ENCODE results near the gene TMTC4.
"Not testable (repeated sequence)": the region's sequence is repeated elsewhere in the genome, so short reads cannot be mapped to it uniquely, and the experiment has no call there.

The TMTC4 gene

DNA sequence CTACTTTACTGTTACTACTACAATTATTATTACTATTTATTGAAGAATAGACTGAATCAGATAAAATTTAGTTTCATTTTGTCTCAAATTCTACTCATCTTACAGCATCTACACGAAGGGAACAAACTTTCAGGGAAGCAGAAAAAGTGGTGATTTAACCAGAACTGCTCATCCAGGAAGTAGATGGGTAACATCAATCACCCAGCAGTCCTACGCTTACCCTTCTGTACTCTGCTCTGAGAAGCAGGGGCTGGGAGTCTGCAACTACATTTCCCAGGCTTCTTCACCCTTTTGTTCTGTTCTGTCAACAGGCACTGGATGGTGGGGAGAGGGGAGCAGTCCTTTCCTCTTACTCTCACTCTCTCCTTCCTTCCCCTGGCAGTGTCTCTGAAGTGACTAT is 54.7 kb downstream of the TMTC4 start:
- DNase-seq: no peak

DNA sequence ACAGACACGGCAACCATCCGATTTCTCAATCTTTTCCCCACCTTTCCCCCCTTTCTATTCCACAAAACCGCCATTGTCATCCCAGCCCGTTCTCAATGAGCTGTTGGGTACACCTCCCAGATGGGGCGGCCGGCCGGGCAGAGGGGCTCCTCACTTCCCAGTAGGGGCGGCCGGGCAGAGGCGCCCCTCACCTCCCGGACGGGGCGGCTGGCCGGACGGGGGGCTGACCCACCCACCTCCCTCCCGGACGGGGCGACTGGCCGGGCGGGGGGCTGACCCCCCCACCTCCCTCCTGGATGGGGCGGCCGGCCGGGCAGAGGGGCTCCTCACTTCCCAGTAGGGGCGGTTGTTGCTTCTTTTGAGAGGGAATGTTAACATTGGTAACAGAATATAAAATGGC is 55.7 kb downstream of the TMTC4 start:
- DNase-seq: not testable (repeated sequence)

DNA sequence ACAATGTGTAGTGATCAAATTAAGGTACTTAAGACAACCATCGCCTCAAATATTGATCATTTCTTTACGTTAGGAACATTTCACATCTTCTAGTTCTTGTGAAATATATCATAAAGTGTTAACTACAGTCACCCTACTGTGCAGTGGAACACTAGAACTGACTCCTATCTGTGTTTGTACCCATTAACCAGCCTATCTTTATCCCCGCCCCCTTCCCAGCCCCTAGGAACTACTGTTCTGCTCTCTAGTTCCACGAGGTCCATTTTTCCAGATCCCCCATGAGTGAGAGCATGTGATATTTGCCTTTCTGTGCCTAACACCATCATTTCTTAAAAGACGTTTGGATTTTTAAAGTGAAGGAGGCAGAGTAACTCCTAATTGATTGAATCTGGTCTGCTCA is 61.6 kb downstream of the TMTC4 start:
- DNase-seq: no peak

DNA sequence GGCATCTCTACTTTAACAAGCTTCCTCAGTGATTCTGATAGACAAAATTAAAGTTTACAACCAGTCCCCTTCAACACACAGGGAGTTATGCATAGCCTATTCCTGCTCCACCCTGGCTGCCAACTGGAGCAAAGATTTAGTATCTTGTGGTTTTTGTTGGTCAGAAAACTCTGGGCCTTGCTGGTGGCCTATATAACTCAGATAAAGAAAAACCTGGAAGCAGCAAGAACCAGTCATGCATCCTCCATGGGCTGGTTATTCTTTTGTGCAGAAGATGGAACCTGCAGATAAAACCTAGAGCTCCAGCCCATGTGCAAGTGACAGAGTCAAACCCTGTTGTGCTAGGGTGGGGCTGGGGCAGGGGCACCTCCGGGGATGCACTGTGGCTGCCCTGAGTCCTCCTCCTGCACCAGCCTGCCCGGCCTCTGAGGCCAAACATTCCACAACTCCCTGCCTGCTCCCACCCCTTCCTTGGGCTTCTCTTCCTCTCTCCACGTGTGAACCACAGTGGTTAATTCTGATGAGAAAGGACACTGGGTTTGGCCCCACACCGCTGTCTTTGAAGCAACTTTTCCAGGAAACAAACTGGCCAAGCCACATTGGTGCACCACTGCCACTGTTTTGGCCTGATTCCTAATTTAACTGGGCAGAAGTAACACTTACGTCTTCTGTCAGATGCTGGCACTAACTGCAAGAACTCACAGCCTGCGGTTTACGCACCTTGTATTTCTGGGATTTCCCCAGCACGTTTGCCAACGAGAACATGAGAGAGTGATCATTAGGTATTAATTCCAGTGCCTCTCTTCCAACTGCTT is 62.7 kb downstream of the TMTC4 start:
- DNase-seq: no peak

DNA sequence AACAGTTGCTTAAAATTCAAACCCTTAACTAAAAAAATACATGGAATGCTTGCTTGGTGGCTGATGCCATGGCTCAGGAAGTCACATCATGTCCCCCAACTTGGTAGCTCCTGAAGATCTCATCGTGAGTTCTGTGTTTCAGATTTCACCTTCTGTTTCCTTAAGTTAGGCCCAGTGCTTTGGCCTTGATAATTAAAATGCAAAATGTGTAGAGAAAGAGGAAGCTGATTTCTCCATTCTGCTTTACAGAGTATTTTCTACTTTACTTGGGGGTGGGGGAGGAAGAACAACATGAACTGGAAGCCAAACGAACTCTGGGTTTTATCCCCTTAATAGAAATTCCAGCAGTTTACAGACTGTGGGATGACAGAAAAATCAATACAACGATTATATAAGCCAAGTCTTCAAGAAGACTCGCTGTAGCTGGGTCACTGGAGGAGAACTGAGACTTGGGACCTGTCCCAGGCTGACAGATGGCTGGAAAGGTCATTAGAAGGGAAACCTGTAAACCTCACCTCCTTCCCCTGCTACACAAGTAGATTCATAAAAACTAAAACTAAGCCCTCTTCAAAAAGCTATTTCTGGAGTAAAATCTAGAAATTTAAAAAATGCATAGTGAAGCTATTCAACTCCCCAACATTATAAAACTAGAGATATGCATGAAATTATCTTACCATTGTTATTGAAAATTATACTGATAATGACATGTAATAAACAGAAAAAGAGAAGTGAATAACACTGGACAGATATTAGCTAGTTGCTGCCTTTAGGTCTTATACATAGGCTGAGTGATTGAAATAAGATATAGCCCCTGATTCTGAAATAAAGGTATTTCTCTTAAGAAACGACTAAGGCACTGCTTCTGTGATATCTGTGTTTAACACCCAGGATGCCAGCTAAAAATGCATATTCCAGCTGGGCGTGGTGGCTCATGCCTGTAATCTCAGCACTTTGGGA is 63.9 kb downstream of the TMTC4 start:
- no peak for DNase-seq

DNA sequence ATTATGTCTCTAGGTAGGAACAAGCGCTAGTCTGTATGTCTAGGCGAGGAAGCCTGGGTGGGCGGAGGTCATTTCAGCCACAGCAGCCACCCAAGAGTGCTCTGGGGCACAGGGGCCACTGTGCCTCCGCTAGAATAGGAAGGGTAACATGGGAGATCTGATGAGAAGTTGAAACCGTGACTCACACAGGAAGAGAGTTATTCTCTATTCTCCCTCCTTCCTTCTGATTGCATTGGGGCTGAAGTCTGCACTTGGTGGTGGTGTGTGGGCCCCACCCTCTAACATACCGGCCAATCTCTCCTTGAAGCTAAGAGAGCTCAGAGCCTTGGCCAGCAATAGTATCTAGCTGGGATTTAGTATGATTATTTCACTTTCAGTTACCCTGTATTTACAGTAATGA is 65.7 kb downstream of the TMTC4 start:
- no peak for DNase-seq

DNA sequence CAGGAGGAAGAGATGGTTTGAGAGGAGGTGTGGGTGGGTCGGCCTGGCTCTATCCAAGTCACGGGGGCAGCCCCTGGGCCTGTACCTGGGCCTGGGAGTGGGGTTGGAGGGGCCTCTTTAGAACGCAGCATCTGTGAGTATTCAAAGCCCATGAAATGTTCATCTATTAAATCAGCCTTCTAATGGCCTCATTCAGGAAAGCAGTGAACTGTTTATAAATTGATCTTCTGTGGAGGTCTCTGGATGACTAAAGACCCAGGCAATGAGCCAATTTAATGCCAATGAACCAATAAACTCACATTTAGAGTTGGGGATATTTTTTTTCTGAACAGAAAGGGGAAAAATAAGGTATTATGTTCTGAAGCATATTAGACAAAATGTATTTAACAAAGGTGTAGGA is 66.1 kb downstream of the TMTC4 start:
- DNase-seq: no peak

DNA sequence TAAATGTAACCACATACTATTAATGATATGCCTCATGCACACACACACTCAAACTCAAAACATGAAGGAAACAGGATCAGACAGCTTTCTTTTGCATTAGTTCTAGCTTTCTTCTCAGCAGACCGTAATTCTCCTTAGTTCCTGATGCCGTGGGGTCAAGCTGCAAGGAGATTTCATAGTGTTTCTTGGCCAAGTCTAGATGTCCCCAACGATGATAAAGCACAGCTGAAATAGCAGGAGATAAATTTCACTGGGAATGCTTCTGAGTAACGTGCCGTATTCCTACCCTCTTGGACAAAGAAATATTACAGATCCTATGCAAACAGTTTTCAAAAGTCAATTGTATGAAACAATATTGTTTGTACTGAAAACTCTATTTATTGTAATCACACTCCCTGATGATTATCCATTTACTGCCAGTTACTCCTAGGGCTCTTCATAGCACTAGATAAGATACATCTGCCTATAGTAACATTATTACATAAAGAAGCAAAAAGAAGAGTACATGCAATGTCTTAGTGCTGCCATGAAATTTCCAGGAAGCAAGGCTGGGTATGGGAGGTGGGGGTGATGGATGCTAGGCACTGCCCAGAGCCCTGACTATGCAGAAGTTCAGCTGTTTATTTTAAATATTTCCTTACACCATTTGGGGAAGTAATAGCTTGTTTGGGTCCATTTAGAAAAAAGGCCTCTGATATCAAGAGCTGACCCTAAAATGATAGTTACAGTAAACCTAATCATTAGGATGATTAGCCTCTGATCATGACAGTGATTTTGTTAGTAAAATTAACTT is 69.5 kb downstream of the TMTC4 start:
- DNase-seq: no peak

DNA sequence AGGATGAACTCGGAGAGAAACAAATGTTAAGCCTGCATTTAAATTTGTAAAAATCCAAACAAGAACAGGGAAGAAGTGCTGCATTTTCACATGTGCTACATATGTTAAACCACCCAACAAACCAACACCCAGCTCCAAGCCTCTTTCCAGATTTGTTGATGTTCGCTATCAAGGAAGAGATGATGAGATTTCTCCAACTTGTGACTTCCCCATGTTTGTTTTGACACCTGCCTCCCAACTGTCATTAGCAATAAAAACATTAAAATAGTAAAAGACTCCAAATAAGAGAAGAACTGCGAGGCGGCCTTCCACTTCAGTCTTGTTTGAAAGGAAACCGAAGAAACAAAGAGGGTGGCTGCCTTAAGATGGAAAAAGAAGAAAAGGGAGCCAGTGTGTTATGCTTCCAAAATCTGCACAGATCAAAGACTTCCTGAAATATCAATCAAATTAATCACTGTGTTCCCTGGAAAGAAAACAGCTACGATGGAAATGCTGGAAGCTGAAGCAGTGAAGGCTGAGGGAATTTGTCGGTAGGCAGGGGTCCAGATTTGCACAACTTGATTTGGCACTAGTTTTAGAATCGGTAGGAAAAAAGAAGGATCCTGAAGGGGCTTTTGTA is 72.0 kb downstream of the TMTC4 start:
- DNase-seq: no peak

DNA sequence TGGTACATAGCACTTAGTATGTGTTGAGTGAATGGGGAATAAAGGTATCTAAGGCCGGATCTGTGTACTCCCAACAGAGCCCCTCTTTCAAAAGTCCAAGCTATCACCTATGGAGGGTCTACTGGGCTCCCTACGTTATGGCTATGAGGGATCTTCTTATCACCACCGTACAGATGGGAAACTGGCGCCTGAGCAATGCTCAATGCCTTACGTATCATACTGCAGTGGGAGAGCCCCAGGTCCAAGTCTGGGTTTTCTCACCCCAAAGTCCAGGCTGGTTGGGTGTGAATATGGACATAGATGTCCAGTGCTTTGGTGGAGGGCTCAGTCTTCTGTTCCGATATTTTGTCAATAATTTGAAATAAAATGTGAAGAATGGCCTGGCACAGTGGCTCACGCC is 72.9 kb downstream of the TMTC4 start:
- no peak for DNase-seq

DNA sequence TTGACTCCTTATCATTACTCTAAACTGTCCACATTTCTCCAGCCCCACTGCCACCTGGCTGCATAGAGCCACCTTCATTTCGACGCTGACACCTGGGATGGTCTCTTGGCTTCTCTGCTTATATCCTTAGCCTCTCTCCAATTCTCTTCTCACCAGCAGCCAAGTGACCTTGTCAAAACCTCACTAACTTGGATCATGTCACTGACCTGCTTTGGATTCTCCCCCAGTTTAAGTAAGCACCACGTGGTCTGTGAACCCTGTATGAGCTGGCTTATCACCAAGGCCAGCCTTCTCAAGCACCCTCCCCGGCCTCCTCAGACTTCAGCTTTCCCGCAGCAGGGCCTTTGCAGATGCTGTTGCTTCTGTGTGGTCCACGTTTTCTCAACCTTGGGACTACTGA is 73.7 kb downstream of the TMTC4 start:
- no peak for DNase-seq

DNA sequence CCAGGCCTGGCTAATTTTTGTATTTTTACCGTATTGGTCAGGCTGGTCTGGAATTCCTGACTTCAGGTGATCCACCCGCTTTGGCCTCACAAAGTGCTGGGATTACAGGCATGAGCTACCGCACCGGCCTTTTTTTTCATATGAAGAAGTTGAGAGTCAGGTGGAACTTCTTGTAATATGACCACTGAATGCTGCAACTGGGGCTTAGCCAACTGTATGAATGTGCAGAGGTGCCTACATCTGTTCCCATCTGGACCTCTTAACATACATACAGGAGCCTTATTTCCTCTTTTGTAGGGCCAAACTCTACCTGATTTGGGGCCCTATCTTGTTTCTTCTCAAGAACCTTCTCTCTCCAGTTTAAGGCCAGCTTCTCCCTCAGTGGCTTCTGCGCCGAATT is 74.1 kb downstream of the TMTC4 start:
- DNase-seq: no peak

DNA sequence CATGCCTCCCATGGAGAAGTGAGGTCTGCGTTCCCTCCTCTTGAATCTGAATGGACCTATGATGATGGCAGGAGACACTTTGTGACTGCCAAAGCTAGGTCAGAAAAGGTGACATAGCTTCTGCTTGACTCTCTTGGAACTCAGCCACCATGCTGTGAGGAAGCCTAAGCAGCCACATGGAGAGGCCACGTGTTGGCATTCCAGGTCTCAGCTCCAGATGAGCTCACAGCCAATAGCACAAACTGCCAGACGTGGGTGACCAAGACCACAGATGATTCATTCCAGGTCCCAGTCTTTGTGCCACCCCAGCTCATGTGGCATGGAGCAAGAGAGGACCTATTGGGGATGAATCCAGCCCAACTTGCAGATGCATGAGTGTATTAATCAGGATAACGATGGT is 77.3 kb downstream of the TMTC4 start:
- DNase-seq: no peak

DNA sequence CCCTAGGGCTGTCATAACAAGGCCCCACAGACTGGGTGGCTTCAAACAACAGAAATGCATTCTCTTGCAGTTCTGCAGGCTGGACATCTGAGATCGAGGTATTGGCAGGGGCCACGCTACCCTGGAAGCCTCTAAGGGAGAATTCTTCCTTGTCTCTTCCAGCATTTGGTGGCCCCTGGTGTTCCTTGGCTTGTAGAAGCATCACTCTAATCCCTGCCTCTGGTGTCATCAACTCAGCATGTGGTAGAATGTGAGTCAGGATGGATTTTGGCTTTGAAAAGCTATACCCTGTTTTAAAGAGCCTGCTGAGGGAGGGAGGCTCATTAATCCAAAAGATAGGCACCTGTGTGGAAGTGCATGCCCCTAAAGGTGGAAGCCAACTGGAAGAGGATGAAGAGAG is 78.1 kb downstream of the TMTC4 start:
- DNase-seq: no peak

DNA sequence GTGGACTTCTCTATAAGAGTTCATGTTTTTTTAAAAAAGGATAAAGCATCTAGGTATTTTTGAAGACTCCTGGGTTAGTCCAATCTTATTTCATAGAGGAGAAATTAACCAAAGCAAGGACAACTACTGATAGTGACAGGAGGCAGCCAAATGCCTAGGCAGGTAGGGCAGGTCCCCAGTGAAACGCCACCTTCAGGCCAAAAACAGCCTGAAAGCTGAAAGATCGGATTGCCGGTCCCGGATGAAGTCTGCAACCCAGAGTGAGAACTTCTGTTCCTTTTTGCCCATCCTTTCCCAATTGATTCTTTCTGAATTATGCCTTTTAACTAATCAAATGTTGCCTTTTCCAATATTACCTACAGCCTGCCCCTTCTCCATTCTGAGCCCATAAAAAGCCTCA is 79.9 kb downstream of the TMTC4 start:
- DNase-seq: no peak

DNA sequence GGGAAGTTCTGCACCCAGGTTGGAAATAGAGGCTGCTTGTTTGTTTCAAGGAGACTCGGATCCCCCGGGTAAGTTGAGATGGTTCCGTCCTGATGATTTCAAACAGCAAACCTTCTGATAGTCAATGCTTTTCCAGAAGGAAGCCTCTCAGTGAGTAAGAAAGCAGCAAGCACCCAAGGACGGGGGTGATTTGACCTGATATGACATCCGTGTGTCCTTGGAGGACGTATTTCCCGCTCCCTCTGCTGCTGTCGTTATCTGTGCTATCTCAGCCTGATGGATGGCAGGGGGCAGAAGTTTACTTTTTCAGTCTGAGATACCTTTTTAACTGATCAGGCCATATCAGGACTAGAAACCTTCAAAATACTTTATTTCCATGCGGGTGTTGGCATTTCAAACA is 80.3 kb downstream of the TMTC4 start:
- DNase-seq: no peak

DNA sequence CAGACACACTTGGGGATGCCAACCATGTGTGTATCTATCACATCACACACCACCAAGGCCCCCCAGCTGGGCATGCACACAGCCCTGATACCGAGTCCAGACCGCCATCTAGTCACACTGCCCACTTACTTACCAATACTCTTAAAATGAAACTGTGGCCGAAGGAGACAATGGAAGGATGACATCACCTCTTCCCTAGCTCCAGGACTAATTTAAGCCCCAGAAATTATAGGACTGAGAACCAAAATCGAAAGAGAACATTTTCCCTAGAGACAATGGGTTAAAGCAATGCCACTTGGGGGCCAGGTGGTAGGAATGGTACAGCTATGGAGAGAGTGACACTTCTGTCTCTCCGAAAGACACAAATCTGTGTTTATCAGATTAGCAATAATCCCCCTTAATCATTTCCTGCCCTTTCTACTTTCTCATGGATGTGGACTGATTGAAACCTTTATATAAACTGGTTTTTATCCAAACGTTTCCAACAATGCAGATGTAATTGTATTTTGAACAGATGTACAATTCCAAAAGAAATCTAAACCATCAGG is 85.3 kb downstream of the TMTC4 start:
- DNase-seq: no peak

DNA sequence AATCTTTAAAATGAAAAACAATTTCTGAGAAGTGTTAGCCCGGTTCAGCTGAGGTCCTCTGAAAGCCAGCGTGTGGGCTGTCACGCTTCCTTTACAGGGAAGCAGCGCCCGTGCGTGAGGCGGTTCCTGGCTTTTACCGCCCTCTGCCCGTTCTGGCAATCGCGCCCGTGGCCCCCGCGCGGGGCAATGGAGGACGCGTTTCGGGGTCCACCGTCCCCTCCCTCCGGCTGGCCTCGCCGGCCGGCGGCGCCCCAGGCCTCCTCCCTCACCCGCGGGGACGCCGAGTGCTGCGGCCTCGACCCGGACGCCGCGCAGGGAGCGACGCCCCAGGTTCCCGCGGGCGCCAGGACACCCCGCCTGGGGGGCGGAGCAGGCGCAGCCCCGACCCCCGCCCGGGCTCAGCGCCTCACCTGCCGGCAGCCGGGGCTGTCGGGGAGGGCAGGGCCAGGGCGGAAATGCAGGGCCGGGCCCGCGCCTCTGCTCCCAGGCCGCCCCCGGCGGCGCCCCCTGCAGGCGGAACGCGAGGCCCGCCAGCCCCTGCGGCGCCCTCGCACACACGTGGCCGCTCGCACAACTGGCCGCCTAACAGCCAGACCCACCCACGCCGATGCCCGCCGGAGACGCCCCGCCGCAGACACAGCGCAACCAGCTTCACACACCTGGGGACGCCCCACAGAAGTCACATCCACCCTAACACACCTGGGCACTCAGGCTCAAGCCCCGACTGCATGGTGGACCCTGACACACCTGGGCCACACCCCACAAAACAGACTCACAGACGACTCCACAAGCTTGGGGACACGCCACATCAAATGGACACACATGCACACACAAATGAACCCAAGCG is 86.0 kb downstream of the TMTC4 start, which contains the start of gene GGACT:
Gene GGACT, minus strand, starts transcription at position 459 of the 847 bp plus-strand sequence. CDS start 56,198 bp downstream, outside the sequence.
- peak; percentile 82 for DNase-seq

DNA sequence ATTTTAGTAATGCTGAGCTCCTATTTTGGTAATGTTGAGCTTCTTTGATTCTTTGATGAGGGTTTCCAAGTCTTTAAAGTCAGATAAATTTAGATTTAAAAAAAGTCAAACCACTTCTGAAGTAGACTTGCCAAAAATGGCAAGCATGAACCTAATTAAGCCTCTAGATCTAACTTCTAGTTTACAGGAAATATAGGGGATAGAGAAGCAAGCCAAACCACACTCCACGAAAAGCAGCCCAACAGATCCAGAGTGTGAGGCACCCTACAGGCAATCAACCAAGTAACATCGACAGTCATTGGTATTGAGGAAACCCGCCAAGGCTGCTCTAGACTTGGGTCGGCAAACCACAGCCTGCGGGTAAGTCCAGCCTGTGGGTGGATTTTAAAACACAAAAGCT is 89.7 kb downstream of the TMTC4 start:
- DNase-seq: no peak

DNA sequence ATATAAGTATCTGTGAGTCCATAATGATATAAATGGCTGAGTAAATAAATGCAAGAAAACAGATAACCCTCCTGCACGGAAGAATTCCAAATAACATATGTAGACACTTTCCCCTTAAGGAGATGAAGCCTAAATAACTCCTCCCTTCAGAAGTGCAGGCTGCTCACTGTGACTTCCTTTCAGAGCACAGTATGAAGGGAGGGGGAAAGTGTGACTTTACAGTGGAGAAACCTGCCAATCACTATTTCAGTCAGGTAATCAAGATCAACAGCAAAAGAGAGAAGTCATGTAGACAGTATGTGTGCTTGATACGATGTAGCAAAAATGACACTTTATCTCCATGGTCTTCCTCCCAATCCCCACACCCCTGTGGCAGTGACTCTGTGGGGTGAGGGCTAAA is 93.1 kb downstream of the TMTC4 start:
- DNase-seq: no peak

DNA sequence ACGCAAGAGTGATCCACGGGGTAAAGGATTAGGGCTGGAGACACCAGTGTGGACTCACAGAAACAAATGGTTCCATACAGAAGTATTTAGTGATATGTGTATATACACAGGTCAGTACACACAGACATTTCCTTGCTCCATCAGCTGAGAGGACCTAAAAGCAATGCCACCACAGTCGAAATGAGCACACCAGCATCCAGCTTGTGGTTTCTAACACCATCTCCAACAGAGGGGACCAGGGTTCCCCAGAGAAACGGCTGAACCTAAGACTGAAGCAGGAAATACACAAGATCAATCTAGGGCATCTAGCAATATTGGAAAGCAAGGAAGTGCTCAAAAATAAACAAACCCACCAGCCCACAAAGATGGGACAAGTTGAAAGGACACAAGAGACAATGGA is 93.6 kb downstream of the TMTC4 start:
- no peak for DNase-seq

All from T-helper 9 cell (primary cell).